NB4 (cell line): ENCODE data around the gene IL13.

Experiments
- CTCF ChIP-seq: IDR thresholded peaks from one replicate; pipeline ENCODE4 v1.5.1; 2012; ENCODE audit warnings: low read depth, low read length
- MAX ChIP-seq: IDR thresholded peaks from 2 replicates; pipeline ENCODE4 v1.6.1; 2011; ENCODE audit warnings: low read depth, low read length
- MYC ChIP-seq: IDR thresholded peaks from 2 replicates; pipeline ENCODE4 v1.6.1; 2011; ENCODE audit warnings: low read depth, low read length

DNA sequence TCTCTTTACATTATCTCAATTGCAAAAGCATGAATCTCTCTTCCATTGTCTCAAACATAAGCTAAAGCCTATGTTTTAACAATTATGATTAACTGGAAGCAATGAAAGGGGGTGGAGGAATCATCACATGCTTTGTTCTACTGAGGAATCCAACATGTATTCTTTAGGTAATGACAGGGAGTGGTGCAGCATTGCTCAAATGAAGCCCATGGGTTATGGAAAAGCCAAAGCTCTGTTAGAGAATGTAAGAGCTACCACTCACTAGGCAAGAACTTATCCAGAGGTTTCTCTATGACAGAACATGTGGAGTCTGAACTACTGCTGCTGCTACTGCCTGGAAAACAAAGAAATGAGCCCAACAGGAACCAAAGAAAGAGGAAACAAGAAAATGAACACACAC is 50.7 kb downstream of the IL13 start:
- TF ChIP-seq CTCF (no peak), MAX (no peak), MYC (no peak)
